Skeletal muscle tissue (tissue), 4 donors: Measurements from ENCODE around the gene SCML1. TPM values are rescaled to one million over a fixed set of nuclear protein-coding genes. Genes with fewer than 3 reads are reported as not detected.
"Not testable (repeated sequence)": the region's sequence is repeated elsewhere in the genome, so short reads cannot be mapped to it uniquely, and the experiment has no call there.

ENCODE experiments used
- H3K27ac ChIP-seq: one replicate; pipeline ENCODE4 v1.7.0; 2013; ENCODE audit warnings: mild to moderate bottlenecking, low read depth, low read length, inconsistent platforms
- H3K27me3 ChIP-seq, 3 donors: one replicate each; pipeline ENCODE4 v1.7.0; 2013; ENCODE audit warnings: low read length in 3 of 3; ENCODE audit not compliant: control insufficient read depth in 3 of 3, insufficient read depth in 3 of 3
- H3K36me3 ChIP-seq, 3 donors: one replicate each; pipeline ENCODE4 v1.7.0; 2013; ENCODE audit warnings: low read length in 3 of 3; ENCODE audit not compliant: control insufficient read depth in 3 of 3, insufficient read depth in 3 of 3
- H3K4me1 ChIP-seq, 3 donors: one replicate each; pipeline ENCODE4 v1.7.0; 2013; ENCODE audit warnings: low read length in 3 of 3, mild to moderate bottlenecking in 3 of 3; ENCODE audit not compliant: control insufficient read depth in 3 of 3, insufficient read depth in 3 of 3
- H3K4me3 ChIP-seq, 3 donors: one replicate each; pipeline ENCODE4 v1.7.0; 2013; ENCODE audit warnings: low read length in 3 of 3
- H3K9ac ChIP-seq, 3 donors: one replicate each; pipeline ENCODE4 v1.7.0; 2013; ENCODE audit warnings: low read length in 3 of 3, mild to moderate bottlenecking in 3 of 3, moderate library complexity in 2 of 3, low read depth in 1 of 3
- H3K9me3 ChIP-seq, 3 donors: one replicate each; pipeline ENCODE4 v1.7.0; 2013; ENCODE audit warnings: low read length in 3 of 3; ENCODE audit not compliant: control insufficient read depth in 3 of 3
- total RNA-seq: library from RNA; depleted of rRNA; stranded (reverse); fragments of >200 nt; gene quantifications from one replicate; pipeline ENCODE4 v1.2.3, GENCODE V29; 2014
- donor health status: Osteomylitis.

The SCML1 gene
- total RNA-seq, 1 donor from 2014 or later = 4.2 TPM

- H3K9me3 ChIP-seq = no peaks in the 10 kb centered on the region
Measured at GRCh38 chrX:17758382-17758781, 21.1 kb downstream of the SCML1 start.

GRCh38 chrX:17759990-17760389 is 22.7 kb downstream of the SCML1 start:
- Histone ChIP-seq H3K9me3 (no peaks in the 10 kb centered on the region), H3K27me3 (no peaks in the 10 kb centered on the region), H3K27ac (no peak overlapping the region), H3K4me3 (no peak overlapping the region), H3K4me1 (no peaks in the 10 kb centered on the region), H3K9ac (no peak overlapping the region), H3K36me3 (no peaks in the 10 kb centered on the region)

More at GRCh38 chrX:17758382-17758781, 21.1 kb downstream of the SCML1 start:
- no peak overlapping the region for H3K27ac ChIP-seq
- H3K4me1 ChIP-seq = no peaks in the 10 kb centered on the region
- no peak overlapping the region for H3K9ac ChIP-seq
- H3K27me3 ChIP-seq = no peaks in the 10 kb centered on the region
- no peaks in the 10 kb centered on the region for H3K36me3 ChIP-seq
- H3K4me3 ChIP-seq = no peak overlapping the region

GRCh38 chrX:17767734-17768133 is 30.4 kb downstream of the SCML1 start:
- Histone ChIP-seq H3K9me3 (peaks cover 0 to 3% (median 0%) of the 10 kb centered on the region in 3 donors), H3K27ac (no peak overlapping the region), H3K36me3 (no peaks in the 10 kb centered on the region), H3K4me3 (no peak overlapping the region), H3K27me3 (peaks cover 0 to 22% (median 2%) of the 10 kb centered on the region in 3 donors), H3K4me1 (no peaks in the 10 kb centered on the region), H3K9ac (no peak overlapping the region)

- Histone ChIP-seq H3K27ac (no peak overlapping the region), H3K9me3 (peaks cover 0 to 3% (median 0%) of the 10 kb centered on the region in 3 donors), H3K36me3 (no peaks in the 10 kb centered on the region), H3K27me3 (peaks cover 0 to 28% (median 9%) of the 10 kb centered on the region in 3 donors), H3K9ac (no peak overlapping the region), H3K4me1 (no peaks in the 10 kb centered on the region), H3K4me3 (no peak overlapping the region)
Measured at GRCh38 chrX:17768997-17769396, 31.7 kb downstream of the SCML1 start.

GRCh38 chrX:17769701-17770269 is 32.5 kb downstream of the SCML1 start:
- H3K27ac ChIP-seq = no peak overlapping the region
- no peaks in the 10 kb centered on the region for H3K36me3 ChIP-seq
- peaks cover 0 to 34% (median 13%) of the 10 kb centered on the region in 3 donors for H3K27me3 ChIP-seq
- H3K4me1 ChIP-seq = no peaks in the 10 kb centered on the region
- no peak overlapping the region for H3K9ac ChIP-seq
- H3K9me3 ChIP-seq = peaks cover 0 to 3% (median 0%) of the 10 kb centered on the region in 3 donors
- H3K4me3 ChIP-seq = no peak overlapping the region

GRCh38 chrX:17773221-17773876 is 36.1 kb downstream of the SCML1 start:
- H3K9ac ChIP-seq = no peak overlapping the region
- peaks cover 0 to 34% (median 13%) of the 10 kb centered on the region in 3 donors for H3K27me3 ChIP-seq
- H3K36me3 ChIP-seq = no peaks in the 10 kb centered on the region

GRCh38 chrX:17774053-17774452 is 36.8 kb downstream of the SCML1 start:
- H3K27me3 ChIP-seq = peaks cover 0 to 32% (median 13%) of the 10 kb centered on the region in 3 donors

More at GRCh38 chrX:17773221-17773876, 36.1 kb downstream of the SCML1 start:
- no peak overlapping the region for H3K4me3 ChIP-seq
- no peaks in the 10 kb centered on the region for H3K4me1 ChIP-seq
- no peak overlapping the region for H3K27ac ChIP-seq
- no peaks in the 10 kb centered on the region for H3K9me3 ChIP-seq

GRCh38 chrX:17778997-17779396 is 41.7 kb downstream of the SCML1 start:
- Histone ChIP-seq H3K9ac (no peak overlapping the region), H3K9me3 (peaks cover 0 to 3% (median 0%) of the 10 kb centered on the region in 3 donors), H3K36me3 (no peaks in the 10 kb centered on the region), H3K4me3 (no peak overlapping the region), H3K27ac (no peak overlapping the region), H3K27me3 (peaks cover 0 to 8% (median 4%) of the 10 kb centered on the region in 3 donors), H3K4me1 (no peaks in the 10 kb centered on the region)

More at GRCh38 chrX:17774053-17774452, 36.8 kb downstream of the SCML1 start:
- Histone ChIP-seq H3K4me1 (no peaks in the 10 kb centered on the region), H3K9ac (no peak overlapping the region), H3K27ac (no peak overlapping the region), H3K4me3 (no peak overlapping the region), H3K36me3 (no peaks in the 10 kb centered on the region), H3K9me3 (no peaks in the 10 kb centered on the region)

- H3K4me3 ChIP-seq = no peak overlapping the region
- no peak overlapping the region for H3K9ac ChIP-seq
- H3K9me3 ChIP-seq = peaks cover 0 to 3% (median 0%) of the 10 kb centered on the region in 3 donors
- no peaks in the 10 kb centered on the region for H3K36me3 ChIP-seq
- H3K27me3 ChIP-seq = peaks cover 0 to 3% (median 0%) of the 10 kb centered on the region in 3 donors
- H3K4me1 ChIP-seq = no peaks in the 10 kb centered on the region
- H3K27ac ChIP-seq = no peak overlapping the region
Measured at GRCh38 chrX:17779434-17779833, 42.1 kb downstream of the SCML1 start.

GRCh38 chrX:17786554-17787347 is 49.5 kb downstream of the SCML1 start:
- H3K4me3 ChIP-seq = not testable (repeated sequence)

More at GRCh38 chrX:17786554-17787347, 49.5 kb downstream of the SCML1 start:
- H3K4me1 ChIP-seq, H3K36me3 ChIP-seq, H3K27me3 ChIP-seq, H3K9me3 ChIP-seq, H3K27ac ChIP-seq, H3K9ac ChIP-seq: not testable (repeated sequence)
